ENCODE results near the gene UBIAD1.
"Not testable (repeated sequence)": the region's sequence is repeated elsewhere in the genome, so short reads cannot be mapped to it uniquely, and the experiment has no call there.

The UBIAD1 gene

GRCh38 chr1:11302366-11302765, 29.4 kb downstream of the UBIAD1 start:
- DNase-seq (ENCODE audit: low spot score) = no peak
- no peak for TF ChIP-seq CTCF (IDR thresholded peaks at IDR 0.05; ENCODE audit: extremely low read depth, missing control alignments)

- DNase-seq (ENCODE audit: low spot score) = not testable (repeated sequence)
Measured at GRCh38 chr1:11305516-11305915, 32.5 kb downstream of the UBIAD1 start.

GRCh38 chr1:11307852-11308251, 34.9 kb downstream of the UBIAD1 start:
- no peak for DNase-seq (ENCODE audit: low spot score)
- TF ChIP-seq CTCF (IDR thresholded peaks at IDR 0.05; ENCODE audit: extremely low read depth, missing control alignments) = no peak

- no peak for DNase-seq (ENCODE audit: low spot score)
- TF ChIP-seq CTCF (IDR thresholded peaks at IDR 0.05; ENCODE audit: extremely low read depth, missing control alignments) = no peak
Measured at GRCh38 chr1:11308699-11309224, 35.8 kb downstream of the UBIAD1 start.

- no peak for TF ChIP-seq CTCF (IDR thresholded peaks at IDR 0.05; ENCODE audit: extremely low read depth, missing control alignments)
- no peak for DNase-seq (ENCODE audit: low spot score)
Measured at GRCh38 chr1:11309385-11309784, 36.4 kb downstream of the UBIAD1 start.

GRCh38 chr1:11311816-11312755, 39.1 kb downstream of the UBIAD1 start:
- no peak for TF ChIP-seq CTCF (IDR thresholded peaks at IDR 0.05; ENCODE audit: extremely low read depth, missing control alignments)
- no peak for DNase-seq (ENCODE audit: low spot score)

- no peak for TF ChIP-seq CTCF (IDR thresholded peaks at IDR 0.05; ENCODE audit: extremely low read depth, missing control alignments)
- DNase-seq (ENCODE audit: low spot score) = no peak
Measured at GRCh38 chr1:11314959-11315358, 42.0 kb downstream of the UBIAD1 start.

All from GM20000 (cell line).